Measurements from ENCODE around the gene RPP25L. TPM values are rescaled to one million over a fixed set of nuclear protein-coding genes. Genes with fewer than 3 reads are reported as not detected.
"Not testable (repeated sequence)": the region's sequence is repeated elsewhere in the genome, so short reads cannot be mapped to it uniquely, and the experiment has no call there.

Gene RPP25L
- total RNA-seq, 1 donor from 2014 or later: 35.0 TPM

DNA sequence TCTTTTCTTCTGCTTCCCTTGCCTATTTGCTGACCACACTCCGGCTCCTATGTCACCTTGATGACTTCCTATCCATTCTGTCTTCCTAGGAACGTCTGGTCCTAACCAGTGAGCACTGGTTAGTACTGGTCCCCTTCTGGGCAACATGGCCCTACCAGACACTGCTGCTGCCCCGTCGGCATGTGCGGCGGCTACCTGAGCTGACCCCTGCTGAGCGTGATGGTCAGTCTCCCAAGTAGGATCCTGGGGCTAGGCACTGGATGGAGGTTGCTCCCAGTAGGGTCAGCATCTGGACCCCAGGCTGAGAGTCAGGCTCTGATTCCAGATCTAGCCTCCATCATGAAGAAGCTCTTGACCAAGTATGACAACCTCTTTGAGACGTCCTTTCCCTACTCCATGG, 36.8 kb upstream of the RPP25L start:
- Mint-ChIP-seq H3K4me3 (ENCODE audit: low read depth) (peak overlapping the region; percentile 38), H3K4me1 (ENCODE audit: low read depth) (peaks cover 42% of the 10 kb centered on the region), H3K9me3 (no peaks in the 10 kb centered on the region), H3K27me3 (ENCODE audit: low read depth) (no peaks in the 10 kb centered on the region), H3K36me3 (ENCODE audit: low read depth) (peaks cover 43% of the 10 kb centered on the region), H3K27ac (no peak overlapping the region)
- DNase-seq (ENCODE audit: low spot score): no peak
- intact Hi-C loops (cut with micrococcal nuclease): loop anchor here (5.0 kb wide), 1 partner anchor 36 kb away; the partner anchor contains the start of gene RPP25L

DNA sequence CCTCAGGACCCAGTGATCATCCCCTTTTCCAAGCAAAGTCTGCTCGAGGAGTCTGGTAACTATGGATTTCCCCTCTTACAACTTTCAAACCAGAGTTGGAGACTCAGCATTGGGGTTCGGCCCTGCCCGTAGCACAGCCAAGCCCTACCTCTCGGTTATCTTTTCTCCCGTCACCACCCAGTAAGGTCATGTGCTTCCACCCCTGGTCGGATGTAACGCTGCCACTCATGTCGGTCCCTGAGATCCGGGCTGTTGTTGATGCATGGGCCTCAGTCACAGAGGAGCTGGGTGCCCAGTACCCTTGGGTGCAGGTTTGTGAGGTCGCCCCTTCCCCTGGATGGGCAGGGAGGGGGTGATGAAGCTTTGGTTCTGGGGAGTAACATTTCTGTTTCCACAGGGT, 35.8 kb upstream of the RPP25L start:
- H3K9me3 Mint-ChIP-seq: no peaks in the 10 kb centered on the region
- intact Hi-C loops (cut with micrococcal nuclease): loop anchor here (2.0 to 5.0 kb wide), 2 partner anchors 17 to 35 kb away; partner anchors contain the start of gene RPP25L
- H3K27me3 Mint-ChIP-seq (ENCODE audit: low read depth): no peaks in the 10 kb centered on the region
- no peak for DNase-seq (ENCODE audit: low spot score)
- H3K36me3 Mint-ChIP-seq (ENCODE audit: low read depth): peaks cover 43% of the 10 kb centered on the region
- peak overlapping the region; percentile 93 for H3K4me3 Mint-ChIP-seq (ENCODE audit: low read depth)
- peak overlapping the region; percentile 87 for H3K27ac Mint-ChIP-seq
- peaks cover 35% of the 10 kb centered on the region for H3K4me1 Mint-ChIP-seq (ENCODE audit: low read depth)

GRCh38 chr9:34647084-34647403, 35.1 kb upstream of the RPP25L start:
- Mint-ChIP-seq H3K4me3 (ENCODE audit: low read depth) (peak overlapping the region; percentile 93), H3K4me1 (ENCODE audit: low read depth) (peaks cover 30% of the 10 kb centered on the region), H3K27me3 (ENCODE audit: low read depth) (no peaks in the 10 kb centered on the region), H3K27ac (peak overlapping the region; percentile 87), H3K9me3 (no peaks in the 10 kb centered on the region), H3K36me3 (ENCODE audit: low read depth) (peaks cover 40% of the 10 kb centered on the region)
- no peak for DNase-seq (ENCODE audit: low spot score)
- intact Hi-C loops (cut with micrococcal nuclease): loop anchor here (2.0 to 5.0 kb wide), 2 partner anchors 18 to 35 kb away; partner anchors contain the start of gene RPP25L

- peaks cover 40% of the 10 kb centered on the region for H3K36me3 Mint-ChIP-seq (ENCODE audit: low read depth)
- peaks cover 28% of the 10 kb centered on the region for H3K4me1 Mint-ChIP-seq (ENCODE audit: low read depth)
- peak within 1 kb of the TSS; percentile 87 for H3K27ac Mint-ChIP-seq
- H3K27me3 Mint-ChIP-seq (ENCODE audit: low read depth): no peaks in the 10 kb centered on the region
- H3K9me3 Mint-ChIP-seq: no peaks in the 10 kb centered on the region
- peak; percentile 95 for DNase-seq (ENCODE audit: low spot score)
- intact Hi-C loops (cut with micrococcal nuclease): loop anchor here (1.0 to 5.0 kb wide), 3 partner anchors 9 to 34 kb away; partner anchors contain the start of genes RPP25L and SIGMAR1
- peak within 1 kb of the TSS; percentile 93 for H3K4me3 Mint-ChIP-seq (ENCODE audit: low read depth)
These were observed 34.5 kb upstream of the RPP25L start, which contains the start of gene GALT for GRCh38 chr9:34646211-34647083. GALT (plus strand) TSS chr9:34646675; CDS start chr9:34646705, 30 bp downstream.

- H3K4me3 Mint-ChIP-seq (ENCODE audit: low read depth): no peak overlapping the region
- H3K27me3 Mint-ChIP-seq (ENCODE audit: low read depth): no peaks in the 10 kb centered on the region
- intact Hi-C loops (cut with micrococcal nuclease): loop anchor here (5.0 kb wide), 1 partner anchor 33 kb away; the partner anchor contains the start of gene RPP25L
- H3K27ac Mint-ChIP-seq: no peak overlapping the region
- no peak for DNase-seq (ENCODE audit: low spot score)
- H3K4me1 Mint-ChIP-seq (ENCODE audit: low read depth): peaks cover 28% of the 10 kb centered on the region
- H3K36me3 Mint-ChIP-seq (ENCODE audit: low read depth): peaks cover 29% of the 10 kb centered on the region
- H3K9me3 Mint-ChIP-seq: no peaks in the 10 kb centered on the region
These were observed 32.9 kb upstream of the RPP25L start for GRCh38 chr9:34644766-34645314.

DNA sequence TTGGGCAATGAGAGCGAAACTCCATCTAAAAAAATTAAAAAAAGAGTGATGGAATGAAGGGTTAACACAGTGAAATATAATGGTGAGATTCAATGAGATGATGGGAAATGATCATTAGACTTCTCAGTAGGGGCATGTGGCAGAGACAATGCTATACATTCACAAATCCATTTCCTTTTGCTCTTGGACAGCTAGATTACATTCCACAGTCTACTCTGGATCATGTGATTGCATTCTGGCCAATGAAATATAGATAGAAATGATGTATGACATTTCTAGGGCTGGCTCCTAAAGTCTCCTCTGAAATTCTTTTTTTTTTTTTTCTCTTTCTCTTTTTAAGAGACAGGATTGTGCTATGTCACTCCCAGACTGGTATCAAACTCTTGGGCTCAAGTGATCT, 30.8 kb upstream of the RPP25L start:
- no peaks in the 10 kb centered on the region for H3K9me3 Mint-ChIP-seq
- intact Hi-C loops (cut with micrococcal nuclease): no loop called here
- peaks cover 27% of the 10 kb centered on the region for H3K4me1 Mint-ChIP-seq (ENCODE audit: low read depth)
- DNase-seq (ENCODE audit: low spot score): no peak
- H3K27me3 Mint-ChIP-seq (ENCODE audit: low read depth): no peaks in the 10 kb centered on the region
- peaks cover 7% of the 10 kb centered on the region for H3K36me3 Mint-ChIP-seq (ENCODE audit: low read depth)
- no peak overlapping the region for H3K4me3 Mint-ChIP-seq (ENCODE audit: low read depth)
- H3K27ac Mint-ChIP-seq: no peak overlapping the region

GRCh38 chr9:34639322-34639721, 27.4 kb upstream of the RPP25L start:
- not testable (repeated sequence) for H3K27ac Mint-ChIP-seq; H3K4me3 Mint-ChIP-seq (ENCODE audit: low read depth); H3K27me3 Mint-ChIP-seq (ENCODE audit: low read depth); DNase-seq (ENCODE audit: low spot score); H3K9me3 Mint-ChIP-seq
- intact Hi-C loops (cut with micrococcal nuclease): loop anchor here (2.0 to 5.0 kb wide), 2 partner anchors 25 to 37 kb away; no protein-coding TSS in a partner anchor
- Mint-ChIP-seq H3K4me1 (ENCODE audit: low read depth) (peaks cover 27% of the 10 kb centered on the region), H3K36me3 (ENCODE audit: low read depth) (peaks cover 24% of the 10 kb centered on the region)

GRCh38 chr9:34638138-34638445, 26.2 kb upstream of the RPP25L start:
- H3K9me3 Mint-ChIP-seq: no peaks in the 10 kb centered on the region
- H3K27ac Mint-ChIP-seq: peak overlapping the region; percentile 86
- peak overlapping the region; percentile 97 for H3K4me3 Mint-ChIP-seq (ENCODE audit: low read depth)
- peaks cover 31% of the 10 kb centered on the region for H3K36me3 Mint-ChIP-seq (ENCODE audit: low read depth)
- intact Hi-C loops (cut with micrococcal nuclease): loop anchor here (2.0 to 5.0 kb wide), 2 partner anchors 27 to 36 kb away; no protein-coding TSS in a partner anchor
- H3K4me1 Mint-ChIP-seq (ENCODE audit: low read depth): peaks cover 31% of the 10 kb centered on the region
- H3K27me3 Mint-ChIP-seq (ENCODE audit: low read depth): no peaks in the 10 kb centered on the region
- no peak for DNase-seq (ENCODE audit: low spot score)

DNA sequence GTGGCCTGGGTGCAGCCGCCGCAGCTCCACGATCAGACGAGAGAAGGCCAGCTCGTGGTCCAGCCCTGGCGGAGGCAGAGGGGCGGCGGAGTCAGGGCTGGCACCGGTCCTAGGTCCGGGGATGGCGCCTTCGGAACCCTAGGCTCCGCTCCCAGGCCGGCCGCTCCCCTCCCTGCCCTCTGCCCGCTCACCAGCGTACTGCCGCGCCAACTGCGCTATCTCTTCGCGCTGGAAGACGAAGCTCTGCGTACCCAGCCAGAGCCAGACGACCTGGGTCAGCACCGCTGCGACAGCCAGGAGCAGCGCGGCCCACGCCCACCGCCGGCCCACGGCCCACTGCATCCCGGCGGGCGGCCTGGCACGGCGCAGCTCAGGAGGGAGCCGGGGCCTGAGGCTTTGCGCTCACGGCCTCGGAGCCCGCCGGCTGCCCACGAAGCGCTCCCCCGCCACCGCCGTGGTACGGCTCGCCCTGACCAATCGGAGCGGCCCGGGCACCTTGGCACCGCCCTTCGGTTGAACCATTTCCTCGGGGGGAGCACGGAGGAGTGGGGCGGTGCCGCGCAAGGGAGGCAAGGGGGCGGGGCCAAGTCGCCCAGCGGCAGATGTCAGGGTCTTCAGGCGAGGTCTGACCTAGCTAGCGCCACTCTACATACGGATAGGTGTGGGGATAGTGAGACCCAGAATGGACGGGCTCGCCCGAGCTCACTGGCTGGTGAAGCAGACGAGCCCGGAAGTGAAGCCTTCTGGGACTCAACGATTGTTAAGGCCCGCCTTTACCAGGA, 25.6 kb upstream of the RPP25L start, which contains the start of gene SIGMAR1:
Gene SIGMAR1 (minus strand): TSS at position 432 of the 782 bp plus-strand sequence. CDS start 90 bp downstream, at position 342.
- Mint-ChIP-seq H3K27ac (peak within 1 kb of the TSS; percentile 86), H3K4me3 (ENCODE audit: low read depth) (peak within 1 kb of the TSS; percentile 97), H3K4me1 (ENCODE audit: low read depth) (peaks cover 31% of the 10 kb centered on the region), H3K36me3 (ENCODE audit: low read depth) (peaks cover 34% of the 10 kb centered on the region), H3K9me3 (no peaks in the 10 kb centered on the region), H3K27me3 (ENCODE audit: low read depth) (no peaks in the 10 kb centered on the region)
- intact Hi-C loops (cut with micrococcal nuclease): loop anchor here (1.0 to 5.0 kb wide), 3 partner anchors 9 to 35 kb away; partner anchors contain the start of gene GALT
- DNase-seq (ENCODE audit: low spot score): peak; percentile 93

- no peak for DNase-seq (ENCODE audit: low spot score)
- Mint-ChIP-seq H3K27me3 (ENCODE audit: low read depth) (no peaks in the 10 kb centered on the region), H3K4me3 (ENCODE audit: low read depth) (peak overlapping the region; percentile 97), H3K36me3 (ENCODE audit: low read depth) (peaks cover 40% of the 10 kb centered on the region), H3K27ac (peak overlapping the region; percentile 83), H3K9me3 (no peaks in the 10 kb centered on the region), H3K4me1 (ENCODE audit: low read depth) (peaks cover 31% of the 10 kb centered on the region)
- intact Hi-C loops (cut with micrococcal nuclease): loop anchor here (1.0 to 5.0 kb wide), 2 partner anchors 9 to 35 kb away; partner anchors contain the start of gene GALT
These were observed 25.0 kb upstream of the RPP25L start for GRCh38 chr9:34636791-34637355.

DNA sequence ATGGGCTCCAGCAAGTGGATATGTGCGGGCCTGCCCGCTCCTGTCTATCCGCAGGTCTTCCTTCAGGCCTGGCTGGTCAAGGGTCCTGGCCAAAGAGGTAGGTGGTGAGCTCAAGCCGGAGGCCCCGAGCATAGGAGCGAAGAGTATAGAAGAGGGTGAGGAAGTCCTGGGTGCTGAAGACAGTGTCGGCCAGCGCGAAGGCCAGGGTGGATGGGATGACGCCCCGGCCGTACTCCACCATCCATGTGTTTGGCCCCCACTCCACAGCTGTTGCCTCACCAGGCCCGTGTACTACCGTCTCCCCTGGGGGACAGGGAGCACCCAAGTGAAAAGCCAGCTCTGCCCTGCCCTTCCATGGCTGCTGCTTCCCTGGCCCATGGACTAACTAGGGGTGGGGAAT, 23.7 kb upstream of the RPP25L start:
- peaks cover 29% of the 10 kb centered on the region for H3K4me1 Mint-ChIP-seq (ENCODE audit: low read depth)
- no peaks in the 10 kb centered on the region for H3K9me3 Mint-ChIP-seq
- peak overlapping the region; percentile 97 for H3K4me3 Mint-ChIP-seq (ENCODE audit: low read depth)
- no peak overlapping the region for H3K27ac Mint-ChIP-seq
- DNase-seq (ENCODE audit: low spot score): no peak
- H3K27me3 Mint-ChIP-seq (ENCODE audit: low read depth): peaks cover 8% of the 10 kb centered on the region
- peaks cover 41% of the 10 kb centered on the region for H3K36me3 Mint-ChIP-seq (ENCODE audit: low read depth)
- intact Hi-C loops (cut with micrococcal nuclease): loop anchor here (5.0 kb wide), 1 partner anchor 33 kb away; no protein-coding TSS in a partner anchor

Data from activated T-helper 2 cell treated with anti-CD3 and anti-CD28 coated beads, Interferon-gamma antibody, Interleukin-2, Interleukin-4, amounts not matched to agents 10 μg/mL and 5 μg/mL and 100 μg/mL, durations not matched to agents 14 hours and 24 hours and 36 hours (primary cell).